ENCODE results near the gene PSMD7. TPM values are rescaled to one million over a fixed set of nuclear protein-coding genes. Genes with fewer than 3 reads are reported as not detected.

The PSMD7 gene
- total RNA-seq, 1 donor: 70.1 TPM

DNA sequence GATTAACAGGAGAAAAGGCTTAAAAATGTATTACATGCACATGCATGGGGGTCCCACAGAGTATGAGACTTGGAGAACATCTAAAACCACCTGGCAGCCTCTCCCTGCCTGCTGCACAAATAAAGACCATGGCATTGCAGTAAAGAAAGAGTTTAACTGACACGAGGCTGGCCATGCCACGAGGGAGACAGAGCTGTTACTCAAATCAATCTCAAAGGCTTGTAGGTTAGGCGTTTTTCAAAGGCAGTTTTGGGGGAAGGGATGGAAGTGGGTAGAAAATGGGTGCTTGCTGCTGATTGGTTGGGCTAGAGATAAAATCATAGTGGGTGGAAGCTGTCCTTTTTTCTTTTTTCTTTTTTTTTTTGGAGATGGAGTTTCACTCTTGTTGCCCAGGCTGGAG is 17.3 kb upstream of the PSMD7 start:
- TF ChIP-seq, protein P1, sequence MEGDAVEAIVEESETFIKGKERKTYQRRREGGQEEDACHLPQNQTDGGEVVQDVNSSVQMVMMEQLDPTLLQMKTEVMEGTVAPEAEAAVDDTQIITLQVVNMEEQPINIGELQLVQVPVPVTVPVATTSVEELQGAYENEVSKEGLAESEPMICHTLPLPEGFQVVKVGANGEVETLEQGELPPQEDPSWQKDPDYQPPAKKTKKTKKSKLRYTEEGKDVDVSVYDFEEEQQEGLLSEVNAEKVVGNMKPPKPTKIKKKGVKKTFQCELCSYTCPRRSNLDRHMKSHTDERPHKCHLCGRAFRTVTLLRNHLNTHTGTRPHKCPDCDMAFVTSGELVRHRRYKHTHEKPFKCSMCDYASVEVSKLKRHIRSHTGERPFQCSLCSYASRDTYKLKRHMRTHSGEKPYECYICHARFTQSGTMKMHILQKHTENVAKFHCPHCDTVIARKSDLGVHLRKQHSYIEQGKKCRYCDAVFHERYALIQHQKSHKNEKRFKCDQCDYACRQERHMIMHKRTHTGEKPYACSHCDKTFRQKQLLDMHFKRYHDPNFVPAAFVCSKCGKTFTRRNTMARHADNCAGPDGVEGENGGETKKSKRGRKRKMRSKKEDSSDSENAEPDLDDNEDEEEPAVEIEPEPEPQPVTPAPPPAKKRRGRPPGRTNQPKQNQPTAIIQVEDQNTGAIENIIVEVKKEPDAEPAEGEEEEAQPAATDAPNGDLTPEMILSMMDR (IDR thresholded peaks at IDR 0.05; ENCODE audit: insufficient read depth, low read length): no peak
- DNase-seq (ENCODE audit: low read depth): no peak
- no peak overlapping the region for H3K4me3 ChIP-seq (ENCODE audit: low read depth, low read length)

DNA sequence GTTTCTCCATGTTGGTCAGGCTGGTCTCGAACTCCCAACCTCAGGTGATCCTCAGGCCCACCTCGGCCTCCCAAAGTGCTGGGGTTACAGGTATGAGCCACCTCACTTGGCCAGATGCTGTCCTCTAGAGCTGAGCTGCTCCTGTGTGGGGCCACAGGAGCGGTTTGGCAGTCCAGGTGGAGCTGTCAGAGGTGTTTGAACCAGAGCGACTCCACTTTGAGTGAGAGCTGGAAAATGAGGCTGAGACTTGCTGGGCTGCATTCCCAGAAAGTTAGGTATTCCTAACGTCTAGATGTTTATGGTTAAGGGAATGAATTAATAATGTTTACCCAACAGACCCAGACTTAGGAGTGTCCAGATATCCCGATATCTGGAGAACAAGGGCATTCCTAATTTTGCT is 16.8 kb upstream of the PSMD7 start:
- no peak overlapping the region for H3K4me3 ChIP-seq (ENCODE audit: low read depth, low read length)
- no peak for DNase-seq (ENCODE audit: low read depth)
- TF ChIP-seq, protein P1 (IDR thresholded peaks at IDR 0.05; ENCODE audit: insufficient read depth, low read length): no peak

DNA sequence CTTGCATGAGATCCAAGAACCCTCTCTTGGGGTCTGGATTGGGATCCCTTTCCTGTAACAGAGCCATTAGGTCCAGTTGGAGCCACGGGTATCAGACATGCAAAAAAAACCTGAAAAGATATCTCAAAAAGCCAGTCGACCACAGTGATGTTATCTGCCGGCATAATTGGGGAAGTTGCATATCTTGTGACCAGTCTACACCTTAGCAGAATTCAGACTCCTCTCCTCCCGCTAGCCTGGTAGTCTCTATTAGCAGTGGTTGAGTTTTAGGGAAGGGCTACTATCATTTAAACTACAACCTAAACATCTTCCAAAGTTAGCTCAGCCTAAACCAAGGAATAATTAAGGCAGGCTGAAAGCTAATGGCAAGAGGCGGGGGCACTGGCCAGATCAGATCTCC is 16.2 kb upstream of the PSMD7 start:
- H3K4me3 ChIP-seq (ENCODE audit: low read depth, low read length): no peak overlapping the region
- no peak for DNase-seq (ENCODE audit: low read depth)
- TF ChIP-seq, protein P1 (IDR thresholded peaks at IDR 0.05; ENCODE audit: insufficient read depth, low read length): no peak

DNA sequence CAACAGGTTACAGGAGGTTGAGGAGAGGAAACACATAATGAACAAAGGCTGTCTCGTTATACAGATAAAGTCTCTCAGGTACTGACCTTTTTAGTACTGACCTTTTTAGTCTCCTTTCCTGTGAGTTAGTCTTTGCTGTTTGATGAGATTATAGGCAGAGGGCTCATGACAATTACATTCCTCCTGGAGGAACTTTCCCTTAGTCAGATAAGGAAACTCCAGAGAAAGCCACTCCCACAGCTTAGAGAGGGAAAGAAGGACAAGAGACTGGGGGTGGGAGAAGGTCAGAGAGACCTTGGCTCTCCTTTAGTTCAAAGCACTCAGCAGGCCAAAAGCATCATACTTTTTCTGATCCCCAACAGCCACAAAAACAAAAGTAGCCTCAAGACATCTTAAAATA is 15.3 kb upstream of the PSMD7 start:
- no peak overlapping the region for H3K4me3 ChIP-seq (ENCODE audit: low read depth, low read length)
- TF ChIP-seq, protein P1 (IDR thresholded peaks at IDR 0.05; ENCODE audit: insufficient read depth, low read length): no peak
- DNase-seq (ENCODE audit: low read depth): no peak

DNA sequence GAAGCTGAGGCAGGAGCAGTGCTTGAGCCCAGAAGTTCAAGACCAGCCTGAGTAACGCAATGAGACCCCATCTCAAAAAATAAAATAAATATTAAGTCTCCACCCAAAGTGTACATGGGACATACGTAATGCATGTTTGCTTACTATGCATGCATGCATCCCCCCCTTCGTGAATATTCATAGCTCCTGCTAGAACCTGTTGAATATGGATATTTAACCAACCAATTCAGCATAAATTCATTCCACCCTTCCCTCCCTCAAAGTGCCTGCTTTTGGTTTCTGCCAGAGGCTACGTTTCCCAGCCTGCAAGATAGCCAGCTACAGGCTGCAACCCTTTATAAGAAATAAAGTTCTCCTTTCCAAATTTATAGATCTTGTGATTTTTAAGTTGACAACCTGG is 12.9 kb upstream of the PSMD7 start:
- no peak overlapping the region for H3K4me3 ChIP-seq (ENCODE audit: low read depth, low read length)
- TF ChIP-seq, protein P1 (IDR thresholded peaks at IDR 0.05; ENCODE audit: insufficient read depth, low read length): no peak
- DNase-seq (ENCODE audit: low read depth): no peak

DNA sequence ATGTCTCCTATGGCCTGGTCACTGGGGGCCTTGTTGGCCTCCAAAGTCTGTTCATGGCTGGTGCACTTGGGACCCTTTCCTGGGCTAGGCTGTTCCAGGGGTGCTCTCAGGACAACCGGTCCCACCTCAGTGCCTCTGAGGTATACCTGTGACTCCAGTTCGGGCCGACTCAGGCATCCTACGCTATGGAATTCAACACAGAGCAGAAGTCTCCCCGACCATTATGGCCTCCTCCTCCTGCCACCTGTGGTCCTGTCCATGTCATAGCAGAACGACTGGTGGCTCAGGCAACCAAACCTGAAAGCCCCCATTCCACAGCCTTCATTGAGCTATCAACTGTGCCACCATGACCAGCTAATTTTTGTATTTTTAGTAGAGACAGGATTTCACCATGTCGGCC is 8.5 kb upstream of the PSMD7 start:
- TF ChIP-seq, protein P1 (IDR thresholded peaks at IDR 0.05; ENCODE audit: insufficient read depth, low read length): no peak
- DNase-seq (ENCODE audit: low read depth): no peak
- no peak overlapping the region for H3K4me3 ChIP-seq (ENCODE audit: low read depth, low read length)

DNA sequence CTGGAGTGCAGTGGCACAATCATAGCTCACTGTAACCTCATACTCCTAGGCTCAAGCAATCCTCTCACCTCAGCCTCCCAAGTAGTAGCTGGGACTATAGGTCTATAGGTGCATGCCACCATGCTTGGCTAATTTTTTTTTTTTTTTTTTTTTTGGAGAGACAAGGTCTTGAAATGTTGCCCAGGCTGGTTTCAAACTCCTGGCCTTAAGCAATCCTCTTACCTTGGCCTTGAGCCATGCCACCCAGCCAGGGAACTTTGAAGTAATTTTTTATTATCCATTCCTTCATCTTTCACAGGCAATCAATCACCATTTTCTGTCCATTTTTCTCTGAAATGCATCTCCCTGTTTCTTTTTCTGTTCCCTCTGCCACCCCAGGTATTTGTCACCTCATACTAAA is 6.3 kb upstream of the PSMD7 start:
- DNase-seq (ENCODE audit: low read depth): no peak
- TF ChIP-seq, protein P1 (IDR thresholded peaks at IDR 0.05; ENCODE audit: insufficient read depth, low read length): no peak

More for the DNA sequence above, 6.3 kb upstream of the PSMD7 start:
- no peak overlapping the region for H3K4me3 ChIP-seq (ENCODE audit: low read depth, low read length)
